SK-N-SH (cell line): ENCODE data around the gene TLR4. TPM values are rescaled to one million over a fixed set of nuclear protein-coding genes. Genes with fewer than 3 reads are reported as not detected.

Experiments
- CTCF ChIA-PET: fragments of 300-600, 350-600 bp; formaldehyde crosslinking; extraction: SDS; loops from one replicate; lab custom pipeline; 2021; lab: Yijun Ruan, JAX
- POLR2A ChIA-PET: fragments of 350-600 bp; sonication (Branson Sonifier 250); formaldehyde crosslinking; extraction: SDS; loops from one replicate; lab custom pipeline; 2020; ENCODE audit warnings: antibody characterized with exemption, inconsistent platforms; lab: Yijun Ruan, JAX
- DNase-seq: peaks from one replicate; pipeline ENCODE4 v3.0.0; 2012
- H2AFZ ChIP-seq: fragments of 200-600 bp; sonication (generic); 2 replicates; pipeline ENCODE4 v1.8.1; 2016; ENCODE audit warnings: antibody characterized with exemption, mild to moderate bottlenecking, low read depth
- H3F3A ChIP-seq: fragments of 200-600 bp; sonication (generic); replicated peaks from 2 replicates; pipeline ENCODE3; 2016; ENCODE audit warnings: antibody characterized with exemption, mild to moderate bottlenecking; ENCODE audit not compliant: insufficient read depth
- H3K27ac ChIP-seq, 2 experiments: fragments of 200-500 bp in 1 of 2; fragments of 200-600 bp in 1 of 2; sonication (Bioruptor generic) in 1 of 2; sonication (generic), shearing (Covaris generic) in 1 of 2; 2 replicates each; pipeline versions ENCODE4 v1.5.1 to v1.6.1; 2014 to 2016; ENCODE audit warnings: low read depth in 2 of 2, inconsistent platforms in 1 of 2, low read length in 1 of 2, mild to moderate bottlenecking in 1 of 2, mixed read lengths in 1 of 2
- H3K27me3 ChIP-seq: fragments of 200-600 bp; sonication (generic), shearing (Covaris generic); 2 replicates; pipeline ENCODE4 v1.6.1; 2016; ENCODE audit warnings: mixed run types; ENCODE audit not compliant: insufficient read depth
- H3K36me3 ChIP-seq, 2 experiments: fragments of 200-500 bp in 1 of 2; fragments of 200-600 bp in 1 of 2; sonication (Bioruptor generic) in 1 of 2; sonication (generic) in 1 of 2; replicated peaks in 1 of 2; 2 replicates each; pipeline versions ENCODE3 to v1.5.1; 2014 to 2016; ENCODE audit warnings: low read length in 1 of 2, mild to moderate bottlenecking in 1 of 2; ENCODE audit not compliant: insufficient read depth in 2 of 2, control insufficient read depth in 1 of 2
- H3K4me1 ChIP-seq, 2 experiments: fragments of 200-500 bp in 1 of 2; fragments of 200-600 bp in 1 of 2; sonication (Bioruptor generic) in 1 of 2; sonication (generic), shearing (Covaris generic) in 1 of 2; 2 replicates each; pipeline versions ENCODE4 v1.5.1 to v1.6.1; 2014 to 2016; ENCODE audit warnings: low read depth in 1 of 2, low read length in 1 of 2, mixed run types in 1 of 2; ENCODE audit not compliant: insufficient read depth in 2 of 2, control insufficient read depth in 1 of 2
- H3K4me2 ChIP-seq: fragments of 200-600 bp; sonication (generic), shearing (Covaris generic); 2 replicates; pipeline ENCODE4 v1.6.1; 2017; ENCODE audit warnings: mixed run types
- H3K4me3 ChIP-seq, 2 experiments: fragments of 200-500 bp in 1 of 2; fragments of 200-600 bp in 1 of 2; sonication (Bioruptor generic) in 1 of 2; sonication (generic), shearing (Covaris generic) in 1 of 2; 2 replicates each; pipeline versions ENCODE4 v1.5.1 to v1.8.1; 2014 to 2016; ENCODE audit warnings: low read depth in 2 of 2, inconsistent platforms in 1 of 2, low read length in 1 of 2, mild to moderate bottlenecking in 1 of 2, mixed read lengths in 1 of 2, moderate library complexity in 1 of 2
- H3K79me2 ChIP-seq: fragments of 200-600 bp; sonication (generic); 2 replicates; pipeline ENCODE4 v1.8.1; 2017; ENCODE audit warnings: mild to moderate bottlenecking; ENCODE audit not compliant: insufficient read depth
- H3K9ac ChIP-seq: fragments of 200-600 bp; sonication (generic); 2 replicates; pipeline ENCODE4 v1.6.1; 2017; ENCODE audit warnings: mixed run types
- H3K9me2 ChIP-seq: fragments of 200-600 bp; sonication (generic); 2 replicates; pipeline ENCODE4 v1.6.1; 2017; ENCODE audit warnings: mixed run types
- H3K9me3 ChIP-seq: fragments of 200-600 bp; sonication (generic); 2 replicates; pipeline ENCODE4 v1.6.1; 2017; ENCODE audit warnings: mixed run types, mild to moderate bottlenecking, moderate library complexity
- H4K20me1 ChIP-seq: fragments of 200-600 bp; sonication (generic); 2 replicates; pipeline ENCODE4 v1.6.1; 2017; ENCODE audit warnings: mild to moderate bottlenecking, mixed run types; ENCODE audit not compliant: insufficient read depth
- ELF1 ChIP-seq: IDR thresholded peaks from 2 replicates; pipeline ENCODE4 v1.4.0; 2012
- GATA2 ChIP-seq: sonication (generic); formaldehyde crosslinking; IDR thresholded peaks from 2 replicates; pipeline ENCODE4 v1.5.0; 2020; ENCODE audit warnings: mild to moderate bottlenecking, missing genetic modification reagents
- JUND ChIP-seq: IDR thresholded peaks from 2 replicates; pipeline ENCODE4 v1.4.0; 2012
- MEF2A ChIP-seq: IDR thresholded peaks from 2 replicates; pipeline ENCODE4 v1.4.0; 2012; ENCODE audit warnings: low read depth, borderline replicate concordance
- MXI1 ChIP-seq: IDR thresholded peaks from 2 replicates; pipeline ENCODE4 v1.6.1; 2012; ENCODE audit warnings: mild to moderate bottlenecking, low read depth, low read length, improper control_type of control experiment
- NRF1 ChIP-seq: IDR thresholded peaks from 2 replicates; pipeline ENCODE4 v1.6.1; 2012; ENCODE audit warnings: low read depth, mild to moderate bottlenecking, low read length
- POLR2AphosphoS5 ChIP-seq: IDR thresholded peaks from 2 replicates; pipeline ENCODE4 v1.6.1; 2012; ENCODE audit warnings: low read depth, low read length
- RCOR1 ChIP-seq: fragments of 150-350 bp; IDR thresholded peaks from 2 replicates; pipeline ENCODE4 v1.6.1; 2017; ENCODE audit warnings: antibody characterized with exemption, low read length
- SMC3 ChIP-seq: IDR thresholded peaks from 2 replicates; pipeline ENCODE4 v1.6.1; 2012; ENCODE audit warnings: low read depth, low read length, improper control_type of control experiment
- TAF1 ChIP-seq: IDR thresholded peaks from 2 replicates; pipeline ENCODE4 v1.6.1; 2012; ENCODE audit warnings: low read depth, mild to moderate bottlenecking, low read length, moderate library complexity, borderline replicate concordance
- TCF12 ChIP-seq: IDR thresholded peaks from 2 replicates; pipeline ENCODE4 v1.4.0; 2012
- TEAD4 ChIP-seq: IDR thresholded peaks from 2 replicates; pipeline ENCODE4 v1.4.0; 2012; ENCODE audit warnings: mild to moderate bottlenecking, borderline replicate concordance; ENCODE audit not compliant: insufficient read depth
- WGBS: methylation state at CpG from one replicate; pipeline ENCODE4 v1.1.6; 2017; ENCODE audit warnings: low lambda C conversion rate; 5-methylcytosine and 5-hydroxymethylcytosine counted together
- polyA plus RNA-seq, 3 experiments: library from polyadenylated mRNA; depleted of rRNA; stranded (reverse); fragments of >200 nt; gene quantifications; 2 replicates each; pipeline ENCODE4 v1.2.3, GENCODE V29; 2012
- TF ChIP-seq, protein P1 (sequence below): IDR thresholded peaks from 2 replicates; pipeline ENCODE4 v1.4.0; 2012; ENCODE audit warnings: low read depth, borderline replicate concordance
- TF ChIP-seq, protein P2 (sequence below): IDR thresholded peaks from 2 replicates; pipeline ENCODE4 v1.4.0; 2012; ENCODE audit warnings: low read depth
- TF ChIP-seq, protein P3 (sequence below): fragments of 200-600 bp; sonication (generic); IDR thresholded peaks from 2 replicates; pipeline ENCODE4 v1.6.1; 2017; ENCODE audit warnings: antibody characterized with exemption, mild to moderate bottlenecking, moderate library complexity
- TF ChIP-seq, protein P4 (sequence below): IDR thresholded peaks from 2 replicates; pipeline ENCODE4 v1.6.1; 2012; ENCODE audit warnings: mild to moderate bottlenecking, low read depth, low read length, moderate library complexity

Gene TLR4
- polyA plus RNA-seq, 1 of the 3 experiments (the other 2 are of a cell fraction), result 0.85 TPM

DNA sequence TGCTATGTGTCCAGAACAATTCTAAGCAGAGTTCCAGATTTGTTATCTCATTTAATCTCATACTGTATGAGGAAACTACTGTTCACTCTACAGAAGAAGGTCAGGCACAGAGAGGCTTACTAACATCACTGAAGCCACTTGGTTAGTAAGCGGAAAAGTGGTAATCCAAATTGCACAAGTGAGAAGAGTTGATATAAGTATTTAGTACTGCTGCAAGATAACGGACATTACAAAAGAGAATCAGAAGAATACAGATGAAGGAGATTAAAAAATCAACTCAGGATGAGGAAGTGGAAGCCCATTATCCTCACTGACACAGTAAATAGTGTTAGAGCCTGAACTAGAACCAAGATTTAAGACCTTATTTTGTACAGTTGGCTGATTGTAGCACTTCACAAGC, 22.3 kb upstream of the TLR4 start:
- TF ChIP-seq JUND (no peak), POLR2AphosphoS5 (no peak), TEAD4 (no peak), ELF1 (no peak), GATA2 (CRISPR knock-in tag) (no peak), SMC3 (no peak), TCF12 (no peak), TAF1 (no peak), MXI1 (no peak), NRF1 (no peak), MEF2A (no peak), RCOR1 (no peak)
- TF ChIP-seq, protein P1, sequence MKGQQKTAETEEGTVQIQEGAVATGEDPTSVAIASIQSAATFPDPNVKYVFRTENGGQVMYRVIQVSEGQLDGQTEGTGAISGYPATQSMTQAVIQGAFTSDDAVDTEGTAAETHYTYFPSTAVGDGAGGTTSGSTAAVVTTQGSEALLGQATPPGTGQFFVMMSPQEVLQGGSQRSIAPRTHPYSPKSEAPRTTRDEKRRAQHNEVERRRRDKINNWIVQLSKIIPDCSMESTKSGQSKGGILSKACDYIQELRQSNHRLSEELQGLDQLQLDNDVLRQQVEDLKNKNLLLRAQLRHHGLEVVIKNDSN, result no peak
- TF ChIP-seq, protein P2, sequence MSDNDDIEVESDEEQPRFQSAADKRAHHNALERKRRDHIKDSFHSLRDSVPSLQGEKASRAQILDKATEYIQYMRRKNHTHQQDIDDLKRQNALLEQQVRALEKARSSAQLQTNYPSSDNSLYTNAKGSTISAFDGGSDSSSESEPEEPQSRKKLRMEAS, result no peak
- TF ChIP-seq, protein P3, sequence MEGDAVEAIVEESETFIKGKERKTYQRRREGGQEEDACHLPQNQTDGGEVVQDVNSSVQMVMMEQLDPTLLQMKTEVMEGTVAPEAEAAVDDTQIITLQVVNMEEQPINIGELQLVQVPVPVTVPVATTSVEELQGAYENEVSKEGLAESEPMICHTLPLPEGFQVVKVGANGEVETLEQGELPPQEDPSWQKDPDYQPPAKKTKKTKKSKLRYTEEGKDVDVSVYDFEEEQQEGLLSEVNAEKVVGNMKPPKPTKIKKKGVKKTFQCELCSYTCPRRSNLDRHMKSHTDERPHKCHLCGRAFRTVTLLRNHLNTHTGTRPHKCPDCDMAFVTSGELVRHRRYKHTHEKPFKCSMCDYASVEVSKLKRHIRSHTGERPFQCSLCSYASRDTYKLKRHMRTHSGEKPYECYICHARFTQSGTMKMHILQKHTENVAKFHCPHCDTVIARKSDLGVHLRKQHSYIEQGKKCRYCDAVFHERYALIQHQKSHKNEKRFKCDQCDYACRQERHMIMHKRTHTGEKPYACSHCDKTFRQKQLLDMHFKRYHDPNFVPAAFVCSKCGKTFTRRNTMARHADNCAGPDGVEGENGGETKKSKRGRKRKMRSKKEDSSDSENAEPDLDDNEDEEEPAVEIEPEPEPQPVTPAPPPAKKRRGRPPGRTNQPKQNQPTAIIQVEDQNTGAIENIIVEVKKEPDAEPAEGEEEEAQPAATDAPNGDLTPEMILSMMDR, result no peak
- TF ChIP-seq, protein P4, sequence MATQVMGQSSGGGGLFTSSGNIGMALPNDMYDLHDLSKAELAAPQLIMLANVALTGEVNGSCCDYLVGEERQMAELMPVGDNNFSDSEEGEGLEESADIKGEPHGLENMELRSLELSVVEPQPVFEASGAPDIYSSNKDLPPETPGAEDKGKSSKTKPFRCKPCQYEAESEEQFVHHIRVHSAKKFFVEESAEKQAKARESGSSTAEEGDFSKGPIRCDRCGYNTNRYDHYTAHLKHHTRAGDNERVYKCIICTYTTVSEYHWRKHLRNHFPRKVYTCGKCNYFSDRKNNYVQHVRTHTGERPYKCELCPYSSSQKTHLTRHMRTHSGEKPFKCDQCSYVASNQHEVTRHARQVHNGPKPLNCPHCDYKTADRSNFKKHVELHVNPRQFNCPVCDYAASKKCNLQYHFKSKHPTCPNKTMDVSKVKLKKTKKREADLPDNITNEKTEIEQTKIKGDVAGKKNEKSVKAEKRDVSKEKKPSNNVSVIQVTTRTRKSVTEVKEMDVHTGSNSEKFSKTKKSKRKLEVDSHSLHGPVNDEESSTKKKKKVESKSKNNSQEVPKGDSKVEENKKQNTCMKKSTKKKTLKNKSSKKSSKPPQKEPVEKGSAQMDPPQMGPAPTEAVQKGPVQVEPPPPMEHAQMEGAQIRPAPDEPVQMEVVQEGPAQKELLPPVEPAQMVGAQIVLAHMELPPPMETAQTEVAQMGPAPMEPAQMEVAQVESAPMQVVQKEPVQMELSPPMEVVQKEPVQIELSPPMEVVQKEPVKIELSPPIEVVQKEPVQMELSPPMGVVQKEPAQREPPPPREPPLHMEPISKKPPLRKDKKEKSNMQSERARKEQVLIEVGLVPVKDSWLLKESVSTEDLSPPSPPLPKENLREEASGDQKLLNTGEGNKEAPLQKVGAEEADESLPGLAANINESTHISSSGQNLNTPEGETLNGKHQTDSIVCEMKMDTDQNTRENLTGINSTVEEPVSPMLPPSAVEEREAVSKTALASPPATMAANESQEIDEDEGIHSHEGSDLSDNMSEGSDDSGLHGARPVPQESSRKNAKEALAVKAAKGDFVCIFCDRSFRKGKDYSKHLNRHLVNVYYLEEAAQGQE, result no peak
- no peaks in the 10 kb centered on the region for H3K79me2 ChIP-seq
- H3K36me3 ChIP-seq, result no peaks in the 10 kb centered on the region
- H3K9me3 ChIP-seq, result no peaks in the 10 kb centered on the region
- ChIA-PET POLR2A (no interaction called here), CTCF (no interaction called here)
- no peaks in the 10 kb centered on the region for H4K20me1 ChIP-seq
- H3K9ac ChIP-seq, result no peak overlapping the region
- H3F3A ChIP-seq, result peaks cover 10% of the 10 kb centered on the region
- no peak overlapping the region for H2AFZ ChIP-seq
- no peak overlapping the region for H3K4me3 ChIP-seq
- no peaks in the 10 kb centered on the region for H3K27me3 ChIP-seq
- no peaks in the 10 kb centered on the region for H3K9me2 ChIP-seq
- no peak overlapping the region for H3K27ac ChIP-seq
- H3K4me1 ChIP-seq, result peaks cover 0 to 5% of the 10 kb centered on the region in 2 experiments; a peak in 1 of 4 replicates
- no peak for DNase-seq
- no peak overlapping the region for H3K4me2 ChIP-seq
- 56% methylated on average over 2 of the region's 2 CpGs for WGBS
